GM21381 (cell line): ENCODE measurements around the gene ADAMTS9.

Experiments
- ATAC-seq: cut with Tn5 transposase; IDR thresholded peaks from one replicate; pipeline ENCODE4 v1.9.1; 2021; ENCODE audit warnings: mild to moderate bottlenecking, moderate library complexity; ENCODE audit not compliant: unreplicated experiment

ADAMTS9 gene

DNA sequence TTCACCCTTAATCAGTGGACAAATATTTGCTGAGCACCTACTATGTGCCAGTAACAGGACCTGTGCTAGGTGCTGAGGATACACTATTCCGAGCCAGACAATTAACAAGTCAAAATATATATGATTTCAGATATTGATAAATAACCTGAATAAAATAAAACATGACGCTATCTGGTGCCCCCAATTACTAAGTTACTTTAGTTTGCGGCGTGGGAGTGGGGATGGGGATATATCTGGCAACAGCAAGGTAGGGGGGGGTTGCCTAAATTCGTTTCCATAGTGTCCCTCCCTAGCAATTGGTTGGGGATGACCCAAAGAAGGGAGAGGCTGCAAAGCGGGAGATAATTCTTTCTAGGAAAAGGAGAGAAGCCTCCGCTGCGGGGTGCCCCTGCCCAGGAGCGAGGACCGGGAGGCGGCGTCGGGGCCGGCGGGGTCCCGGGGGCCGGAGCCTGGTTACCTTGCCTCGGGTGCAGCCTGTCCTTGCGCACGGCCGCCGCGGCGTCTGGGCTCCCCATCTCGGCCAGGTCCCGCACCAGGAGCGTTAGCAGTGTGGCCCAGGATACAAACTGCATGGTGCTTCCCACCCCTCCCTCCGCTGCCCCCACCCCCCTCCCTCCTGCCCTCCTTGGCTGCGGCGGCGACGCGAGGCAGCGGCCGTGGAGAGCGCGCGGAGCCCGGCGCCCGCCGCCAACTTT lies 567 bp downstream of the ADAMTS9 start:
- no peak for ATAC-seq

DNA sequence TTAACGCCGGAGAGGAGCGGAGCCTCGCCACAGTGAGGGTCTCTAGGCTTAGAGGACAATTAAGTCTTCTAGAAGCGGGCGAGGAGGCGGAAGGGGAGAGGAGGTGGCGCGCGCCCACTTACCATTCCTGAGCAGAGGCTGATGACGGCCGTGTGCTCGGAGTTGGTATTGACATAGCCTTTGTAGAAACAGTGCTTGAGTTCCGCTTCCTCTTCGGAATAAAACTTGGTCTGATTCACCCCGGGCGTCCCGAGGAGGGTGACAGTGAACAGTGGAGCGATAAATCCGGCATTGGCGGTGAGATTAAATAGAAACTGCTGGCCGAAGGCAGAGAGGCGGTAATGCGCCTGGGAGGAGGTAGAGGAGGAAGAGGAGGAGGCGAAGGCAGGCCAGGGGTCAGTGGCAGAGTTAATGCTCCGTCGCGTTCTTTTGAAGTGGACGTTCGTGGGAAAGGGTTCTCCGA lies 1.3 kb downstream of the ADAMTS9 start:
- no peak for ATAC-seq

DNA sequence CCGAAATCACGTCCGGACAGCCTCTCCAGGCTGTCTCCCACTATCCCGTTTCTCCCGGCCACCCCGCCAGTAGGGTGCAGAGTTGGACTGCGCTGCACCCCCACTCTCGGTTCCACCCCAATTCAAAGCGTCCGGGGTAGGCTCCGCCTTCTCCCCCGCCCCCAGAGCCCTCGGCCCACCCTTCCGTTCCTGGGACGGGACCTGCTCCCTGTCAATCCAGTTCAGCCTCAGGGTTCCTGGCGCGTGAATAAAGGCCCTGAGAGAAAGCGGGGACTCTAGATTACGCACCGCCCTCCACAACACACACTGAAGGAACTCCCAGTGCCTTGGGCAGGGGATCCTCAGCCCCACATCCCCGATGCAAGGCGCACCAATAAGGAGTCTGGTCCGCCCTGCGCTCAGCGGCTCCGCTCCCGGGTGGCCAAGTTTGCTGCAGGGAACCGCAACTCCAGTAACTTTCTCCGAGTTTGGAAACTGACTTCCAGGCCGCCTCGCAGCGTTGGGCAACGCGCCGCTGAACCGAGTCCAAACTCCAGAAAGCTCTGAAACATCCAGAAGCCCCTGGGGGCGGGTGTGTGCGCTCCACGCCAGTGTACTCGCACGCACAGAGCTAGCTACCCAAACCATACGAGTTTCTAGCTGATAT lies 1.9 kb downstream of the ADAMTS9 start:
- ATAC-seq = no peak

DNA sequence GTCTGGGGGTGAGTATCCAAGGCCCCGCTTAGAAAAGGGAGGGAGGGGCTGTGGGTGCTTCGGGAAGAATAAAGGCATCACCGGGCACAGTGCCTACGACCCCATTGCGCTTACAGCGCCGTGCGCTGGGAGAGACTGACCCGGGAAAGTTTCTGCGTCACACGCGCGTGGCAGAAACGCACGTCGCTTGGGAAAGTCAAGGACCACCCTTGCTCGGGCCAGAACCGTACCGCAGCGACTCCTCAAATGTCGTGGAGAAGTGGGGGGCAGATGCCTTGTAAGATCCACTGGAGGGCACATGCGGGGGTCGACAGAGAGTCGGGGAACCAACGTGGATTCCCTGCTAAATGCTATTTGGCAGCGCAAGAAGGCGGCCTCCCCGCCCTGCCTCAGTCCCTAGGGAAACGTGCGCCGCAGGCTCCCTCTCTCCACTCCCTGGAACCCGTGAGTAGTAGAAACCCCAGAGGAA lies 2.4 kb downstream of the ADAMTS9 start:
- no peak for ATAC-seq

DNA sequence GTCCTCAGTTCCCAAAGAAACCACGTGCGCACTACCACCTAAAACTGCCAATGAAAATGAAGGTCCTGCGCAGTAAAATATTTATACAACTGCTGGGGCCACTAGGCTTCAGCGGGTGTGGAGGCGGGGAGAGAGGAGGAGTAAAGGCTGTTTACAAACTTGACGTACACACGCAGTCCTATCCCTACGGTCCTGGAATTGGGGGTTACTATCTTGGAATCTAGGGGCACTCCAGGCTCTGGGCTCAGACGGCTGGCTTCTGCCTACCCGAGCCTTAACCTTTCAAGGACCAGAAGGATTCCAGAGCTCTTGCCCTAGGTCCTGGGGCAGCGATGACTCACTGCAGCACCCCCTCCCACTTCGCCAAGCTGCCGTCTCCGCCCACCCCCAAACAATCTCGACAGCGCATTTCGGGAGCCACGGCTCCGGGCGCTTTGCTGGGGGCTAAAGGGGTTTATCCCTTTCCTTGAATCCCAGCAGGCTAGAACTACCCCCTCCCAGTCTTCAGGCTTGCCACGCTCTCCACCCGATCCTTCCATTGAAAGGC lies 3.0 kb downstream of the ADAMTS9 start:
- ATAC-seq = no peak

DNA sequence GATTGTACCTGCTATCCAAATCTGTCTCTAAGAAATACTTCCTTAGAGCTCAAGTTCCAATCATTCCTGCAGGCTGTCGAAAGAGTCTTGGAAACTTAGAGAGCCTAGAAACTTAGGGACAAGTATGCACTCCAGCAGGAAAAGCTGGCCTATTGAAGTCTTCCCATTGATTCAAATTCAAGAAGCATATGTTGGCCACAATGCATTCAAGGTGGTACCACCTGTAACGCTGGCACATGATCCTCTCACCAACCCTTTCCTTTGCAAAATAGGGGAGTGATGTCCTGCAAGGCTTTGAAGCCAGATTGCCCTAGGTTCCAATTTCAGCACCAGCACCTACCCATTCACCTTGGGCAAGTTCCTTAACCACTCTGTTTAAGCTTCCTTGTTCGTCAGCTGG lies 6.0 kb downstream of the ADAMTS9 start:
- no peak for ATAC-seq

DNA sequence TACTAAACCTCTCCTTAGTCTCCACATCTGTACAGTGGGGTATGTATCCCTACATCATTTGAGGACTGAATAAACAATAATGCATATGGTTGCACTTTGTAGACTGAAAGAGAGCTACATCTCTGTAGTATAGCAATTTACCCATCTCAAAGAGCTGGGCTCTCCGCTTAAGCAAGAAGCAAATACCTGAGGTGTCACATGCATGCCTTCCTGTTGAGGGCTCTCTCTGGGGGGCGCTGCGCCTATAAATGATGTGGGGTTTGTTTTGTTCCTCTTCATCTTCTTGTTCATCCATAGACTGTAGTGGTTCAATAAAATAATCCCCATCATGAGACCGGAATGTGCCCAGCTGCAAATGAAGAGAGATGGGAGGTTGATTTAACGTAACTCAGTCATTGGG lies 6.8 kb downstream of the ADAMTS9 start:
- no peak for ATAC-seq

DNA sequence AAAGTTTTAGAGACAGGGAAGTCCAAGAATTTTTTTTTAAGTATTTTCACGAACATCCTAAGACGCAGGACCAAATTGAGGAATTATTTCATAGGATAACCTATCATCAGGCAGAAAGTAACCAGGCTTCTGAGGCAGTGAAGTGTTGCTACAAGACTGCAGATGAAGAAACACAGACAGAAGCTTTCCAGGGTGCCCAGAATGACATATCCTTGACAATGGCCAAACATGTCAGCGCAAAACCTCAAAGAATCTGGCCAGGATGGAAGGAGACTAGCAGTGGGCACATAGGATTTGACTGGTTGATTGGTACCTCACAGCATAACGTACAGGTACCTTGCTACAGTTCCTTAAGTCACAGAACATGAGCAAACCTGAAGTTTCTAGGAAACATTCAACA lies 7.5 kb downstream of the ADAMTS9 start:
- no peak for ATAC-seq

DNA sequence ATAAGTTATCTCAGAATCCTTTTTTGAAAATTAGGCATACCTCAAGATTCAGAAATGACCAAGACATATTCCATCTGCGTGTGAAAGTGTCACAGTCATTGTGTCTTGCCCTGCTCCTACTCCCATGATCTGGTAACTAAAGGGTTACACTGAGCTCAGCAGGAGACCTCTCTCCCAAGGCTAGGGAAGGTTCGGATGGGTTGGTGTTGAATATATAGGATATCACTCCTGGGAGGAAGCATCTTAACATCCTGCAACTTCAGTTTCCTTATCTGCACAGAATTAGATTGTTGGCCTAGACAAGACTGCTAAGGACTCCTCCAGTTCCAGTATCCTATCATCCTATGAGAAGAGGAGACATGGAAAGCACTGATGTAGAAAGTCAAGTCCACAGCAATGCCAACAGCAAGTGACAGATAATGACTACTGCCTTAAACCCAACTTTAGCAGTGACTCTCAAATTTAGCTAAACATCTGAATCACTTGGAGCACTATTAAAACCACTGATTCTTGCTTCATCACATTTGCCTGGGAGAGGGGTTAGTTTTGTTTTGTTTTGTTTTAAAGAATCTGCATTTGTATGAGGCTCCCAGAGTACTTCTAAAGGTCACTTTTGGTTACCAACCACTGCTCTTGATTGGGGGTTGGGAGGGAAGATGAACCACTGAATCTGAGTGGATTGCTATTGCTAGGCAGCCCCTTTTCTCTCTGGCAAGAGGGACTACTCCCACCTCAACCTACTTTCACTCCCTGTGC lies 9.7 kb downstream of the ADAMTS9 start:
- ATAC-seq = no peak

DNA sequence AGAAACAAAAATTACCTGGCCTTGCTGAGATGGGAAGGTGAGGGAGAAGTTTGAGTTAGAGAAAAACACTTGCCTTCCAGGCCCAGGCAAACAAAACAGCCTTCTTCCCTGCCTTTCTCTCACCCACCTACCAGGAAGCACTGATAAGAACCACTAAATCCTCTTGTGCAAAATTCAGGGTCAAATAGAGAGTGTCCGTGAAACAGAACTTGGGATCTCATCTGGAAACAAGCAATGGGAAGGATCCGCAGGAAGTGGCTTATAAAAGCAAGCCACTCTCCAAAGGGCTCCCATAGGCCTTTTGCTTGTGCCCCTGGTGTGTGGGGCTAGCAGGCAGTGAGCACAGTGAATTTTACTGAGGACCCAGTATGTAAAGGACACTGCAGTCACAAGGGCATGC lies 11.0 kb downstream of the ADAMTS9 start:
- ATAC-seq = no peak

DNA sequence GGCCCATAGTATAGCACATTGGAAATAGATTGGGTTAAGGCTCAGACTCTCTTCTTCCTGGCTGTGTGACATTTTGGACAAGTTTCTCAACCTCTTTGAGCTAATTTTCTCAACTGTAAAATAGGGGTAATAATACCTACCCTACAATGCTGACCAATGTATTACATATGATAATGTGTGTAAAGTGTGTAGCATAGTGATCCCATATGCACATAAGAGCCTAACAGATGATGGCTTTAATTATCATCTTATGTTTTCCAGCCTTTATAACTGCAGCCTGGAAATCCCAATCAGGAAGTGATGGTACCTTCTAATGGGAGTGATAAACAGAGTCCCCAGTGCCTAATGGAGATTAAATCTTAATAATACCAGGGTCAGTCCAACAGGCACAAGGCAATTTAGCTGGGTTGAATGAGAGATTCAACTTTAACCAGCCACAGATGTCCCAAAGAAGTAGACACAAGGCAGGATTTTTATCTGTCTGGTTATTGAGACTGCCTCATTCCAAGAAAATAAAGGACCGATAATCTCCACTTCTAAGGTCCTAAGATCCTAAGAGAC lies 12.0 kb downstream of the ADAMTS9 start:
- no peak for ATAC-seq

DNA sequence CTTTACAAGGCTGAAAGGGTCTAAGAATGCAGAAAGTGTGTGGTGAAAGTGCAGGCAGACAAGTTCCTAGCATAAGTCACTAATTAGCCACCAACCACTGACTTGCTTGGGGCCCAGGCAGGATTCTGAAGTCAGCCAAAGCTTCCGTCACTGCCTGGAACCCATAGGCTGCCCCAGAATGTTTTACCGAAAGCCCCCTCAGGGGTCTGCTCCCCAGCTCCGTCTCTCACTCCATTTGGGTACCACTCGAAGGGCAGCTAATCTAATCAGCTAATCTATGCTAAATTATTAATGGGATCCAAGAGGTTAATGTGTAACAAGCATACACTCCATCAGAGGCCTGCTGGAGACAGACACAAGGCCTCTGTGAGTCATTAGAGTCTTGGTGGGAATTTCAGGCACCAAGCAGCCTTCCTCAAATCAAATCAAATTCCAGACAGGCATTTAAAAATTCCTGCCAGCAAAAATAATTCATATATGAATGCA lies 13.2 kb downstream of the ADAMTS9 start:
- no peak for ATAC-seq

DNA sequence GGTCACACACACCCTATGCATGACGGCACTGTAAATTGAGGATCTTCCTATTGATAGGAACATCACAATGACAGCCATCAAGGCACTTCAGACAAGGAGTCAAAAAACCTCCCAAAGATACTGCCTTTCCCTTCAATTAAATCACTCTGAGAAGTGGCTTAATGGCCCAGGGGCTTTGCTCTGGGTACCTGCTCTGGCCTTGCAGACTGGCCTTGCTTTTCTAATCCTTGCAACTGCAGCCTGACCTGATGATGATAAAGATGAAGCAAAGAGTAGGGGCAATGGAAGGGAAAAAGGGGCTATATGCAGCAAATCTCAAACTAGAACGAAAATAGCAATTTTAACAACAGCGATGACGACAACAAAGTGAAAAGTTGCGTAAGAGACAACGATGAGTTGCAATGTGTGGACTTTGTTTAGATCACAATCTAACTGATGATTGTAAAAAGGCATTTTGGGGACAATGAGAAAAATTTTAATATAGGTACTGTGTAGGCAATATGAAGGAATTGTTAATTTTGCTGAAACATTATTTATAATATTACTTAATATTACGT lies 14.6 kb downstream of the ADAMTS9 start:
- no peak for ATAC-seq

DNA sequence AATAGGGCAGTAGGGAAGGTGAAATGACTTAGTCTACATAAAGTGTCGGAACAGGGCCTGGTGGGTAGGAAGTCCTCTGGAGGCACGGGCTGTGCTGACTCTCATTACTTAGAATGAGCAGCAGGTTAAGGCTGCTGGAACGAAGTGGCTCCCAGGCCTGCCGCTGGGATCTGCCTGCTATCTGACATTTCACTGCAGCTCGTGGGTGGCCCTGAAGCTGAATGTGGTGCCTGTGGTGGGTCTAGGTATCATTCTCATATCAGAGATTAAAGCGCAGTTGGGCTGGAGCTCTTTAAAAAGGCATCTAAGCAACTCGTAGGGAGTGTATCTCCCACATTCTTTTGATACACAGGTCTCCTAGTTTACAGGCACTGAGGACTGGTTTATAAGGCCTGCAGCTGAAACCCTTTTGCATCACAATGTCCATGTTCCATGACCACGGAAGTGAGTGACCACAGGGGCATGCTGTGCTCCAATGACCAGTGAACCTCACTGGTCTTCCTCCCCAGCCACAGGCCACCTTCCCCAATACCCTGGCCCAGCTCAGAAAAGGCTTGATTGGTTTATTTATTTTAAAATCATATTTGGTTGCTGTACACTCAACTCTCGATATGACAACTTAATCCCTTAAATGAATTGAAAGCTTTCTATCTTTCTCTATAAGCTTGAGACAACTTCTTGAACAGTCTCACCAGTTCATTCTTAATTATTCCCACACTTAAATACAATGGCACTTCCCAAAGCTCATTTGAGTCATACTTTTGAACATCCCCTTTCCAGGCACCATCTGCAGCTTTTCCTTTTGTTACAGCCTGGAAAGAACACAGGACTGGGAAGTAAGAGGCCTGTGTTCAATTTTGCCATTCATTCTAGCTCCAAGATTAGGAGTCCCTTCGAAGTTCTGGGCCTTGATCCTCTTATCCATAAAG lies 19.0 kb downstream of the ADAMTS9 start:
- ATAC-seq = no peak

DNA sequence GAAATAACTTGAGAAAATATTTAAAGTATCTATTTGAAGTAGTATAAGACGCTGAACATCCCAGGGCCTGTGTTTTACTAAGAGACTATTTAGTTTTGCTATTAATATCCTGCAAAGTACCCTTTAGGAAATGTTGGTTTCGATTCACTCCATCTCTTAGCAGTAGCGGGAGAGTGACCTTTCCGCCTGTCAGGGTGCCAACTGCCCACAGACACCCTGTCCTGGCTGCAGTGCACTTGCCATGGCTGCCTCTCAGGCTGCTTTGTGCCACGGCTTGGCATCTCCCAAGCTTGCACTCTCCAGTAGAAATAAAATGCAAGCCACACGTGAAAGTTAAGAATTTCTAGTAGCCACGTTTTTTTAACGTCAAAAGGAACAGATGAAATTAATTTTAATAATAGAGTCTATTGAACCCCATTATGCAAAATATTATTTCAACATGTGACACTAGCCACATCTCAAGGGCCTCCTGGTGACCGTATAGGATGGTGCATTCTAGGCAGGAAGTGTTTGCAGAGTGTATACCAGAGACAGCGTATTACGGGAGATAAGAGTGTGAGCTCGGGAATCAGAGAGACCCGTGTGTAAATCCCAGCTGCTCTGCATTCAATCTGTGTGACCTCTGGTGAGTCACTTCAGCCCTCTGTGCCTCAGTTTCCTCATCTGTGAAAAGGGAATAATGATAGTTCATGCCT lies 19.8 kb downstream of the ADAMTS9 start:
- ATAC-seq = no peak

DNA sequence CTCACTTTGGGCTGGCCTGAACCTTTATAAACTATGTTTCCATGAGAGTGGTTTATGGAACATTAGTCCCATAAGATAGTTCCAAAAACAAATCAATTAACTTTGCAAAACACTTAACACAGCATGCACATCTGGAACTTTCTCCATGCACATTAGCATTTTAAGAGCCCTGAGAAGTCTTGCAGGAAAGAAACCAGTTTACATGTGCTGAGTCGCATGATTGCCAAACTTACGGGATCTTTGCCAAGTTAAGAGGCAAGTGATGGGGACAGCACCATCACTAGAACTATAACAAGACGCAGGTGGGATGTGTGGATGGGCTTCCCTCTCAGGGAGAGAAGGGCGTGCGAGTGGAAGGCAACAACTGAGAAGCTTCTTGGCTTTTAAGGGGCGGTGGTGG lies 20.7 kb downstream of the ADAMTS9 start:
- no peak for ATAC-seq

DNA sequence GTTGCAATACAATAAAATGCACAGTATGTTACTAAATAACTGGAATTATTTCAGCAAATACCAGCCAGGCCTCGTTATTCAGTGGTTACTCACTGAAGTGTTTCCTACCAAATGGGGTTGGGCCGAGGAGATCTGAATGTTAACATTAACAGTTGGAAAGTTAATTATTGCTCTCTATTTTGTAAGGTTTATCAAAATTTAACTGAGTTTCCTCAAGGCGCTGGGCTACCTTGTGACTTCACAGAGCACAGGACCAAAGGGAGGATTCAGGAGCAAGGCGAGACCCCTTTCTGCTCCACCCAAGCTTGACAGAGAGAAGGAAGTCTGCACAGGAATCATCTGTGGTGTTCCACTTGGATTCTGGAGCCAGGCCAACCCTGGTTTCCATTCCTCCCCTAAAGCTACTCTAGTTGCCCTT lies 21.6 kb downstream of the ADAMTS9 start:
- no peak for ATAC-seq

DNA sequence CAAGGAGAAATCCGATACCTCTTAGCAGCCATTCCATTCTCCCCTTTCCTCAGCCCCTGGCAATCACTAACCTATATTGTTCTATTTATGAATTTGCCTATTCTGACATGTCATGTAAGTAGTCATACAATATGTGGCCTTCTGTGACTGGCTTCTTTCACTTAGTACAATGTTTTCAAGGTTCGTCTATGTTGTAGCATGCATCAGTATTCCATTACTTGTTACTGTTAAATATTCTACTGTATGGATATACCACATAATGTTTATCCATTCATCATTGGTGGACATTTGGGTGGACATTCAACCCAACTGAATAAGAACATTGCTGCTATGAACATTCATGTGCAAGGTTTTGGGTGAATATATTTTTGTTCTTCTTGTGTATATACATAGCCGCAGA lies 23.4 kb downstream of the ADAMTS9 start:
- ATAC-seq = no peak

DNA sequence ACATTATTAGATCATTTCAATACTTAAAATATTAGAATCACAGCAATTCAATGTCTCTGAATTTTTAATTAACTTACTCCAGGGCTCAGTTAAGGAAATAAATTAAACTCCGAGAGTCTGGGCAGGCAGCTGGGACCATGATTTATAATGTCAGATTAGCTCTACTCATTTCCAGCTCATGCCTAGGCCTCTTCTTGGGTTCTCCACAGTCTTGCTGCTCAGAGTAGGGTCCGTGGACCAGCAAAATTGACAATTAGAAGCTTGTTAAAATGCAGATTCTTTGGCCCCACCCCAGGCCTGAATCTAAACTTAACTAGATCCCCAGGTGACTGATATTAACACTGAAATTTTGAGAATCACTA lies 28.2 kb downstream of the ADAMTS9 start:
- ATAC-seq = no peak
